GM18909 (cell line): ENCODE results near the gene TACR2.

ENCODE experiments used
- ATAC-seq: cut with Tn5 transposase; IDR thresholded peaks from one replicate; pipeline ENCODE4 v1.9.1; 2021; ENCODE audit warnings: mild to moderate bottlenecking; ENCODE audit not compliant: unreplicated experiment, poor library complexity

Gene TACR2

GRCh38 chr10:69377933-69378332, 38.8 kb downstream of the TACR2 start:
- no peak for ATAC-seq

GRCh38 chr10:69377191-69377590, 39.5 kb downstream of the TACR2 start:
- ATAC-seq = no peak

- no peak for ATAC-seq
Observed at GRCh38 chr10:69376662-69377061, 40.1 kb downstream of the TACR2 start.

GRCh38 chr10:69375307-69376151, 41.2 kb downstream of the TACR2 start:
- ATAC-seq = no peak

- ATAC-seq = no peak
Observed at GRCh38 chr10:69374931-69375306, 41.8 kb downstream of the TACR2 start.

GRCh38 chr10:69374242-69374641, 42.5 kb downstream of the TACR2 start:
- no peak for ATAC-seq

GRCh38 chr10:69372126-69372980, 44.4 kb downstream of the TACR2 start:
- ATAC-seq = no peak

GRCh38 chr10:69367469-69367868, 49.2 kb downstream of the TACR2 start:
- ATAC-seq = no peak

GRCh38 chr10:69366738-69367137, 50.0 kb downstream of the TACR2 start:
- ATAC-seq = no peak

- no peak for ATAC-seq
Observed at GRCh38 chr10:69364232-69364940, 52.3 kb downstream of the TACR2 start.

GRCh38 chr10:69363666-69364065, 53.1 kb downstream of the TACR2 start:
- ATAC-seq = no peak

- ATAC-seq = no peak
Observed at GRCh38 chr10:69362471-69362954, 54.2 kb downstream of the TACR2 start.

GRCh38 chr10:69361303-69361614, 55.5 kb downstream of the TACR2 start:
- ATAC-seq = no peak

- no peak for ATAC-seq
Observed at GRCh38 chr10:69360485-69361302, 56.0 kb downstream of the TACR2 start.

- no peak for ATAC-seq
Observed at GRCh38 chr10:69359594-69359993, 57.1 kb downstream of the TACR2 start.

GRCh38 chr10:69359148-69359547, 57.6 kb downstream of the TACR2 start:
- ATAC-seq = no peak

GRCh38 chr10:69358148-69358795, 58.4 kb downstream of the TACR2 start:
- ATAC-seq = no peak

- no peak for ATAC-seq
Observed at GRCh38 chr10:69356187-69356586, 60.5 kb downstream of the TACR2 start.

GRCh38 chr10:69353977-69354635, 62.6 kb downstream of the TACR2 start:
- no peak for ATAC-seq
